Mesodermal cell (in vitro differentiated cells): ENCODE measurements around the gene GLCE.

Experiments
- H3K27ac ChIP-seq: 2 replicates; pipeline ENCODE4 v1.7.0; 2013; ENCODE audit warnings: mild to moderate bottlenecking, low read depth, low read length, moderate library complexity; ENCODE audit not compliant: severe bottlenecking
- H3K36me3 ChIP-seq: 2 replicates; pipeline ENCODE4 v1.7.1; 2013; ENCODE audit warnings: mild to moderate bottlenecking, low read length, moderate library complexity; ENCODE audit not compliant: control insufficient read depth, insufficient read depth
- H3K4me1 ChIP-seq: one replicate; pipeline ENCODE4 v1.7.1; 2013; ENCODE audit warnings: mild to moderate bottlenecking, low read length; ENCODE audit not compliant: insufficient read depth, control insufficient read depth, poor library complexity, severe bottlenecking
- H3K4me3 ChIP-seq: 2 replicates; pipeline ENCODE4 v1.7.0; 2013; ENCODE audit warnings: low read length, control low read depth, mild to moderate bottlenecking; ENCODE audit not compliant: insufficient read depth, poor library complexity, severe bottlenecking; ENCODE audit errors: extremely low read depth
- H3K9me3 ChIP-seq: 2 replicates; pipeline ENCODE4 v1.7.1; 2013; ENCODE audit warnings: mild to moderate bottlenecking, low read length, moderate library complexity; ENCODE audit not compliant: control insufficient read depth
- WGBS, 2 experiments: methylation state at CpG; one replicate each; pipeline ENCODE4 v1.1.5; 2013; ENCODE audit warnings: missing lambda C conversion rate in 2 of 2; ENCODE audit not compliant: insufficient coverage in 2 of 2; 5-methylcytosine and 5-hydroxymethylcytosine counted together

The GLCE gene

DNA sequence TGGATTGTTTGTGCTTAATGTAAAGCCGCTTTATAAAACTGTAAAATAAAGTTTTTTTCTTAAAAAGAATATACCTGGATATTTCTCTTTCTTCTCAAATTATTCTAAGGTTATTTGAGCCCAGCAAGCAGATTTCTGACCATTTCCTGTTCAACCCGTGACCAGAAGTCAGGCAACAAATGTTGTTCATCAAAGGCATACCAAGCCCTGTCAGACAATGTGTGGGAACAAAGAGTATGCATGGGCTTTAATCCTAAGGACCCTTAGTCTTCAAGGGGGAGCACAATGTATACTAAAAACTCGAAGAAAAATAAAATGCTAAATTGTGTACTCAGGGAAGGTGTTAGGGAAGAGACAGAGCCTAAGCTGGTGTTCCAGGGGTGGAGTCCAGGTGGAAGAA lies 111.7 kb downstream of the GLCE start:
- H3K4me1 ChIP-seq = peaks cover 8% of the 10 kb centered on the region
- H3K9me3 ChIP-seq = no peaks in the 10 kb centered on the region
- peaks cover 3% of the 10 kb centered on the region for H3K36me3 ChIP-seq
- WGBS, 2 experiments = 41 to 67% methylated on average over 1 to 2 of the region's 3 CpGs
- no peak overlapping the region for H3K27ac ChIP-seq
- no peak overlapping the region for H3K4me3 ChIP-seq

DNA sequence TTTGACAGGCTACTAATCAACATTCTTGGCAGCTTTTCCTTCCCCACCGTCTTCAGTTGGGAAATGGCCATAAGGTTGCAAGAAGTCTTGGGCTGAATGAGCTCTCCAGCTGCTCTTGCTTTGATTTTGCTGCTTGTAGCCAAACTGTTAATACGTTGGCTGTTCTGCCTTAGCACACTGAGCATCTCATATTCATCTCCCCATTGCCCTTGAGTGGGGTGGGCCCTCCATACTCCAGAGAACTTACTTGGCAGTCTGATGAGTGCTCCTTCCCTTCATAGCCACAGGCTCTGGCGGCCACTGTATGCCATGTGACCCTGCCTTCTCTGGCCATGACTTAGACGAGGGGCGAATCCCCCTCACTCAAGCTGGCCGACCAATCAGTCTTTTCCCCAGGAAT lies 112.5 kb downstream of the GLCE start:
- 89 to 95% methylated on average over 2 to 6 of the region's 6 CpGs for WGBS, 2 experiments
- H3K4me1 ChIP-seq = peaks cover 8% of the 10 kb centered on the region

DNA sequence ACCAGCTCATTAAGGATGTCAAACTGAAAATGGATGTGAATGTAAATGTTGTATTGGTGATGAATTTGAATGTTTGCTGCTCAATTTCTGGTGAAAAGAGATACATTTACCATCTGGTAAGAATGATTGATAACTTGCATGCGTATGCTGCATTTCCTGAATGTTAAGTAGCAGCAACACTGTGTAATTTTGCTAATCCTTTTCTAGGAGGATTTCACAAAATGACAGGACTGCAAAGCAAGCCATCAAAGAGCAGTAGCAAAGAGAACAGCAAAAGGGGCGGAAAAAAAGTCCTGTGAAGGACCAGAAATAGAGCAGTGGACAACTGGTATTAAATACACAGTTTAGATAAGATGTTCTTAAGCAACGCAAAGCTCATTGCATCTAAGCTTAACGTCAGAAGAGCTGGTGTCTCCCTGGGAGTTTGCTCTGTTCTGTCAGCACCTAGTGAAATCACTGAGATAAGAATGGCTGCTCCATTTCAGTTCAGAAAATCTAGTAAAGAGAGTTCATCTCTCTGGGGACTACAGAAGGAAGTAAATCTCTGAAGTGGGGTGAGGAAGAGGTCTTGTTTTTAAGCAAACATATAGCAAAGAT lies 114.7 kb downstream of the GLCE start:
- no peak overlapping the region for H3K4me3 ChIP-seq
- 90 to 96% methylated on average over 4 of the region's 4 CpGs for WGBS, 2 experiments
- H3K27ac ChIP-seq = no peak overlapping the region

More for the DNA sequence above, 112.5 kb downstream of the GLCE start:
- no peaks in the 10 kb centered on the region for H3K9me3 ChIP-seq
- H3K27ac ChIP-seq = no peak overlapping the region
- H3K4me3 ChIP-seq = no peak overlapping the region
- H3K36me3 ChIP-seq = peaks cover 3% of the 10 kb centered on the region

DNA sequence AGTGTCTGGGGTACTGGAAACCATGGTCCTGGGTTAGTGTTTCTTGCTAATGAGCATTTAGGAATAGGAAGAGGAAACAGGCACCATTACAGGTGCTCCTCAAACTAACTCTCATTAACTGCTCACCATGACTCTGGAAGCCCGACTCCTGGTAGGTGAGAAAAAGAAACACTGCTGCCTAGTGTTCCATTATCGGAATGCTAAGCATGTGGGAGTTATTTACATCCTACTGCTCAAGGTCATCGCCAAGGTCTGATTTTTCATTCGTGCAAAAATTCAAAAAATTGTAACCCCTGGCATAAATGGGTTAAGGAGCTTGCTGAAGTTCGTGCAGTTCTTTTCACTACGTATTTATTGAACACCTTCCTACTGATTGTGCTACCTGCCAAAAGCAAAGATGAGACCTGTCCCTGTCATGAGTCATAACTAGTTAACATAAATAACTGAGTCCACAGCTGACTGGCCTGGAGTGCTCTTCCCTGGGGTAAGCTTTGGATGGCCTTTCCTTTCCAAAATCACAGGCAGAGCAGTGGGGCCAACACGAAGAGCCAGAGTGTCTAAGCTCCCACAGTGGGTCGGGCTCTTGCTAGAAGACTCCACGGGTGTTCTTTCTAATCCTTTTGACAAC lies 115.6 kb downstream of the GLCE start:
- WGBS, 2 experiments = 86 to 91% methylated on average over 7 to 8 of the region's 9 CpGs
- no peaks in the 10 kb centered on the region for H3K9me3 ChIP-seq
- H3K4me3 ChIP-seq = no peak overlapping the region

More for the DNA sequence above, 114.7 kb downstream of the GLCE start:
- H3K36me3 ChIP-seq = no peaks in the 10 kb centered on the region
- no peaks in the 10 kb centered on the region for H3K9me3 ChIP-seq
- H3K4me1 ChIP-seq = peaks cover 8% of the 10 kb centered on the region

DNA sequence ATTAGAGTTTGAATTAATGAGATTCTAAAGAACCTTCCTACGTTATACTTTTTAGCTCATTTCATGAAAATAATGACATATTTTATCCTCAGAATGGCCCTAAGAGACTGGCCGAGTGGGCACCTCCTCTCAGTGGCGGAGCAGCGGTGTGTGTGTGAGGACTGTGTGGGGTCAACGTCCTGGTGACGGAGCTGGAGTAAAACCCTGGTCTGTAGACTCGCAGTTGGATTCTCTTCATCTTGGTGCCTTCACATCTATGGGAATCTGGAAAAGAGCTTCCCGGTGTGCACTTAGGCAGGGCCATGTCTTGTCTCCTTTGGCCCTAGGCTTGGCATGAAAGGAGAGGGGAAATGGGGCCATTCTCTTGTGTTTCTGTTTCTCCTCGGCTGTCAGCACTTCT lies 116.9 kb downstream of the GLCE start:
- H3K4me1 ChIP-seq = no peaks in the 10 kb centered on the region
- 98 to 100% methylated on average over 5 to 7 of the region's 9 CpGs for WGBS, 2 experiments
- no peak overlapping the region for H3K27ac ChIP-seq
- no peaks in the 10 kb centered on the region for H3K9me3 ChIP-seq
- no peaks in the 10 kb centered on the region for H3K36me3 ChIP-seq
- H3K4me3 ChIP-seq = no peak overlapping the region

More for the DNA sequence above, 115.6 kb downstream of the GLCE start:
- H3K4me1 ChIP-seq = peaks cover 8% of the 10 kb centered on the region
- H3K36me3 ChIP-seq = no peaks in the 10 kb centered on the region
- no peak overlapping the region for H3K27ac ChIP-seq

DNA sequence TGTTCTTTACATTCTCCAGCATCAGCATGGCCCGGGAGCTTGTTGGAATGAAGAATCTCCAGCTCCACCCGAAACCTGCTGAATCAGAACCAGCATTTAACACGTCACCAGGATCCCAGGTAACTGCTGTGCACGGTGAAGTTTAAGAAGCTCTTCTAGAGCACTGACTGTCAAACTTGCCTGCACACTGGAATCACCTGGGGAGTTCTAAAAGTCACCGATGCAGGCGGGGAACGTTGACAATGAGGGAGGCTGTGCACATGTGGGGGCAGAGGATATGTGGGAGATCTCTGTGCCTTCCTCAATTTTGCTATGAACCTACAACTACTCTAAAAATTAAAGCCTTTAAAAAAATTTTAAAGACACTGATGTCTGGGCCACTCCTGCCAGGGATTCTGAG lies 119.2 kb downstream of the GLCE start:
- no peaks in the 10 kb centered on the region for H3K4me1 ChIP-seq
- no peak overlapping the region for H3K27ac ChIP-seq
- no peaks in the 10 kb centered on the region for H3K36me3 ChIP-seq
- WGBS, 2 experiments = 84 to 95% methylated on average over 4 of the region's 7 CpGs
- no peaks in the 10 kb centered on the region for H3K9me3 ChIP-seq
- no peak overlapping the region for H3K4me3 ChIP-seq

DNA sequence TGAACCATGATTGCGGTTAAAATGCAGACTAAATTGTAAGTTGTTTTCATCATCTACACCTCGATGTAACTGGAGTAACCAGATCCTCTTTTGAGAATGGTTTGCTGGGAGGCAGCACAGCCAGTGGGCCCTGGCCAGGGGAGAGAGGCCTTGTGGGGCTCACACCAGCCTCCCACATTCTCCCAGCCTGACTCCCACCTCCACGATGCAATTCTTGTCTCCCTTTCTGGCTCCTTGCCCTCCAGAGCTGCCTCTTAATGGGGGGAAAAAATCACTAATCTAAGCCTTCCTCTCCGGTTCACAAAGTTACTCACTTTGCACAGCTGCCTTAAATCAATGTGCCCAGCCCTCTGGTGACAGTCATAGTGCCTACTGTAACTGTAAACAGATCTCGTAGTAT lies 120.3 kb downstream of the GLCE start:
- Histone ChIP-seq H3K36me3 (no peaks in the 10 kb centered on the region), H3K4me3 (no peak overlapping the region), H3K4me1 (no peaks in the 10 kb centered on the region), H3K27ac (no peak overlapping the region), H3K9me3 (no peaks in the 10 kb centered on the region)
- 90 to 95% methylated on average over 2 to 3 of the region's 5 CpGs for WGBS, 2 experiments

DNA sequence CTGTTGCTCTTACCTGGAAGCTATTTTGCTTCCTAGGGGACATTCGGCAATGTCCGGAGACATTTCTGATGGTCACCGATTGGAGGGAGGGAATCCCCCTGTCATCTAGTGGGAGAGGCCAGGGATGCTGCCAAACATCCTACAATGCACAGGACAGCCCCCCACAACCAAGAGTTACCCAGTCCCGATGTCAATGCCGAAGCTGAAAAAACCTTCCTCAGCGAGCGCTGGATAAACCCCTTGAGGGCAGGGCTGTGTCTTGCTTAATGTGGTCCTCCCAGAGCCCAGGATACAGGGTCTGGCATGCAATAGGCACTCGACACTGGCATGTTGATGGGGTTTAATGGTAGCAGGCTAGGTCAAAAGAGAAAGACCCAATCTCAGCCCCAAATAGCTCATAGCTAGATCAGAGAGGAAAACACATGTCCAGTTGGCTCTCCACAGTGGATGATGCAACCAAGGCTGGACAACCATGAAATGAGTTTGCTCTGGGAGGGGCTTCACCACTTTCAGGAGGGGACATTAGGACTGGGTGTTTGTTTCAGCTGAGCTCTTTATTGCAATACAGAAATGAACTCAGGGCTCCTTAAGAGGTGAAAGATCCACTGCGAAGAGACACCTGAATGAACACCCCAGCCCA lies 121.8 kb downstream of the GLCE start:
- 97 to 100% methylated on average over 3 to 8 of the region's 9 CpGs for WGBS, 2 experiments
- H3K4me3 ChIP-seq = no peak overlapping the region

DNA sequence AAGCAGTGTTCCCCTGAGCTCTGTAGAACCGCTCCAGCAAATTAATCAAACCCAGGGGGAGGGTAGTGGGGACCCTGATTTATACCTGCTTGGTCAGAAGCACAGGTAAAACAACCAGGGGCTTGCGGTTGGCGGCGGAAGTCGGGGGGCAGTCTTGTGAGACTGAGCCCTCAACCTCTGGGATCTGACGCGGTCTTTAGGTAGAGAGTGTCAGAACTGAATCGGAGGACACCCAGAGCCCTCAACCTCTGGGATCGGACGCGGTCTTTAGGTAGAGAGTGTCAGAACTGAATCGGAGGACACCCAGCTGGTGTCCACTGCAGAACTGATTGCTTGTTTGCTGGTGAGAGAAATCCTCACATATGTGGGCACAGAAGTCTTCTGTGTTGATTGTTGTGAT lies 125.4 kb downstream of the GLCE start:
- Histone ChIP-seq H3K4me3 (no peak overlapping the region), H3K9me3 (no peaks in the 10 kb centered on the region), H3K4me1 (no peaks in the 10 kb centered on the region), H3K27ac (no peak overlapping the region), H3K36me3 (no peaks in the 10 kb centered on the region)
- 85 to 97% methylated on average over 11 to 12 of the region's 12 CpGs for WGBS, 2 experiments

More for the DNA sequence above, 121.8 kb downstream of the GLCE start:
- Histone ChIP-seq H3K4me1 (no peaks in the 10 kb centered on the region), H3K27ac (no peak overlapping the region), H3K9me3 (no peaks in the 10 kb centered on the region), H3K36me3 (no peaks in the 10 kb centered on the region)

DNA sequence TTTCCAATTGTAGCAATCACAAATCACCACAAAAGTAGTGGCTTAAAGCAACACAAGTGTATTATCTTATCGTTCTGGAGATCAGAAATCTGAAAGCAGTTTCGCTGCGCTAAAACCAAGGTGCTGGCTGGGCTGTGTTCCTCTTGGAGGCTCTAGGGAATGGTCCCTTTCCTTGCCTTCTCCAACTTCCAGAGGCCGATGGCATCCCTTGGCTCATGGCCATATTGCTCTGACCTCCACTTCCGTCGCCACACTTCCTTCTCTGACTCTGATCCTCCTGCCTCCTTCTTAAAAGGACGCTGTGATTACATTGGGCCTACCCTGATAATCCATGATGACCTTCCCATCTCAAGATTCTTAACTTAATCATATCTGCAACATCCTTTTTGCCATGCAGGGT lies 127.6 kb downstream of the GLCE start:
- no peak overlapping the region for H3K4me3 ChIP-seq
- WGBS, 2 experiments = 94 to 97% methylated on average over 6 to 7 of the region's 7 CpGs

More for the DNA sequence above, 127.6 kb downstream of the GLCE start:
- H3K9me3 ChIP-seq = no peaks in the 10 kb centered on the region
- H3K36me3 ChIP-seq = no peaks in the 10 kb centered on the region
- no peaks in the 10 kb centered on the region for H3K4me1 ChIP-seq
- no peak overlapping the region for H3K27ac ChIP-seq
